HCT116 (cell line): ENCODE results near the gene ZNF532. TPM values are rescaled to one million over a fixed set of nuclear protein-coding genes. Genes with fewer than 3 reads are reported as not detected.

ENCODE experiments used
- ATAC-seq: fragments of 200-7000 bp; cut with Tn5 transposase; 2 replicates; pipeline ENCODE4 v1.9.1; 2020; ENCODE audit warnings: mild to moderate bottlenecking, moderate library complexity
- BruUV-seq: library from RNA; stranded (reverse); fragments of 400-500 nt; replicated peaks from 2 replicates; lab custom pipeline; 2021; lab: Mats Ljungman, UMichigan
- CTCF ChIA-PET: fragments of 300-600 bp; sonication (Branson Sonifier 250); formaldehyde crosslinking; loops from one replicate; lab custom pipeline; 2021; ENCODE audit warnings: antibody characterized with exemption; lab: Charles Lee
- POLR2A ChIA-PET: fragments of 300-600, 350-600 bp; sonication (Branson Sonifier 250); formaldehyde crosslinking; loops from one replicate; lab custom pipeline; 2021; ENCODE audit warnings: antibody characterized with exemption; lab: Charles Lee
- RAD21 ChIA-PET, 2 experiments: fragments of 300-600 bp; sonication (Branson Sonifier 250); formaldehyde crosslinking; loops; one replicate each; lab custom pipeline; 2023; ENCODE audit warnings: low total read pairs in 2 of 2; ENCODE audit not compliant: uncharacterized antibody in 2 of 2, unreplicated experiment in 2 of 2, low non-redundant PET in 1 of 2; lab: Charles Lee
- DNase-seq: peaks from one replicate; pipeline ENCODE4 v3.0.0-alpha.2; 2010; ENCODE audit warnings: low read depth, low spot score
- H2AFZ ChIP-seq: fragments of 200-600 bp; shearing (Covaris generic), sonication (generic); 2 replicates; pipeline ENCODE4 v1.6.1; 2017; ENCODE audit warnings: low read depth, mixed run types, mixed read lengths, antibody characterized with exemption, low read length; ENCODE audit not compliant: poor library complexity, severe bottlenecking
- H3K27ac ChIP-seq: 2 replicates; pipeline ENCODE4 v1.5.1; 2012; ENCODE audit warnings: low read depth, low read length
- H3K27me3 ChIP-seq: fragments of 200-600 bp; sonication (generic); 2 replicates; pipeline ENCODE4 v1.6.1; 2016; ENCODE audit warnings: mixed run types, low read length, mixed read lengths; ENCODE audit not compliant: insufficient read depth
- H3K36me3 ChIP-seq, 2 experiments: fragments of 200-500 bp in 1 of 2; fragments of 200-600 bp in 1 of 2; sonication (Bioruptor generic) in 1 of 2; sonication (generic) in 1 of 2; 2 replicates each; pipeline versions ENCODE4 v1.5.1 to v1.6.1; 2014 to 2016; ENCODE audit warnings: low read length in 2 of 2, inconsistent platforms in 1 of 2, mixed read lengths in 1 of 2, mixed run types in 1 of 2; ENCODE audit not compliant: insufficient read depth in 2 of 2, control insufficient read depth in 1 of 2
- H3K4me1 ChIP-seq, 2 experiments: fragments of 200-600 bp in 1 of 2; sonication (generic) in 1 of 2; 2 replicates each; pipeline versions ENCODE4 v1.5.1 to v1.6.1; 2012 to 2017; ENCODE audit warnings: low read length in 2 of 2, inconsistent platforms in 1 of 2, mild to moderate bottlenecking in 1 of 2, mixed read lengths in 1 of 2, mixed run types in 1 of 2, moderate library complexity in 1 of 2; ENCODE audit not compliant: insufficient read depth in 2 of 2, control insufficient read depth in 1 of 2
- H3K4me2 ChIP-seq: fragments of 200-600 bp; sonication (generic); 2 replicates; pipeline ENCODE4 v1.6.1; 2017; ENCODE audit warnings: mixed run types, low read length, mixed read lengths
- H3K4me3 ChIP-seq, 2 experiments: fragments of 200-600 bp in 1 of 2; sonication (generic) in 1 of 2; replicated peaks in 1 of 2; 2 replicates each; pipeline ENCODE4 v1.5.1; 2011 to 2016; ENCODE audit warnings: low read length in 2 of 2, control low read depth in 1 of 2, low read depth in 1 of 2, mild to moderate bottlenecking in 1 of 2, mixed read lengths in 1 of 2, mixed run types in 1 of 2
- H3K79me2 ChIP-seq: fragments of 200-600 bp; sonication (generic); 2 replicates; pipeline ENCODE4 v1.6.1; 2017; ENCODE audit warnings: mild to moderate bottlenecking, mixed run types, low read length, moderate library complexity, mixed read lengths; ENCODE audit not compliant: insufficient read depth
- H3K9ac ChIP-seq: fragments of 200-600 bp; sonication (generic); 2 replicates; pipeline ENCODE4 v1.6.1; 2016; ENCODE audit warnings: low read length, mixed read lengths
- H3K9me2 ChIP-seq: fragments of 200-600 bp; sonication (generic), shearing (Covaris generic); 2 replicates; pipeline ENCODE4 v1.6.1; 2017; ENCODE audit warnings: mixed run types, mild to moderate bottlenecking, moderate library complexity; ENCODE audit not compliant: insufficient read depth
- H3K9me3 ChIP-seq, 2 experiments: fragments of 200-500 bp in 1 of 2; fragments of 200-600 bp in 1 of 2; sonication (Bioruptor generic) in 1 of 2; sonication (generic) in 1 of 2; 2 replicates each; pipeline ENCODE4 v1.6.1; 2014 to 2017; ENCODE audit warnings: low read length in 2 of 2, mixed read lengths in 2 of 2, inconsistent platforms in 1 of 2, low read depth in 1 of 2, mild to moderate bottlenecking in 1 of 2, mixed run types in 1 of 2, moderate library complexity in 1 of 2; ENCODE audit not compliant: control insufficient read depth in 1 of 2, insufficient read depth in 1 of 2
- H4K20me1 ChIP-seq: fragments of 200-600 bp; sonication (generic), shearing (Covaris generic); 2 replicates; pipeline ENCODE4 v1.6.1; 2017; ENCODE audit warnings: mixed run types, mild to moderate bottlenecking, moderate library complexity; ENCODE audit not compliant: insufficient read depth
- CBX3 ChIP-seq: IDR thresholded peaks from 2 replicates; pipeline ENCODE4 v1.6.1; 2012; ENCODE audit warnings: low read depth
- CEBPB ChIP-seq: IDR thresholded peaks from 2 replicates; pipeline ENCODE4 v1.6.1; 2012; ENCODE audit warnings: low read depth
- CTCF ChIP-seq, 3 experiments: fragments of 200-600 bp in 1 of 3; sonication (generic) in 1 of 3; IDR thresholded peaks in 2 of 3; conservative IDR thresholded peaks in 1 of 3; 2 replicates each; pipeline ENCODE4 v1.5.1; 2012 to 2017; ENCODE audit warnings: low read depth in 2 of 3, low read length in 2 of 3, antibody characterized with exemption in 1 of 3, borderline replicate concordance in 1 of 3, control low read depth in 1 of 3, mild to moderate bottlenecking in 1 of 3, mixed read lengths in 1 of 3, mixed run types in 1 of 3, moderate library complexity in 1 of 3; ENCODE audit not compliant: insufficient read depth in 1 of 3
- EGR1 ChIP-seq: IDR thresholded peaks from 2 replicates; pipeline ENCODE4 v1.6.1; 2012; ENCODE audit warnings: low read depth
- EZH2 ChIP-seq: fragments of 200-600 bp; sonication (generic); IDR thresholded peaks from 2 replicates; pipeline ENCODE4 v1.6.1; 2017; ENCODE audit warnings: antibody characterized with exemption, mixed run types
- EZH2phosphoT487 ChIP-seq: fragments of 200-600 bp; IDR thresholded peaks from 2 replicates; pipeline ENCODE4 v1.6.1; 2018; ENCODE audit warnings: antibody characterized with exemption, borderline replicate concordance
- FOSL1 ChIP-seq: IDR thresholded peaks from 2 replicates; pipeline ENCODE4 v1.6.1; 2012; ENCODE audit warnings: low read depth
- JUND ChIP-seq: IDR thresholded peaks from 2 replicates; pipeline ENCODE4 v1.6.1; 2012
- POLR2A ChIP-seq: IDR thresholded peaks from 2 replicates; pipeline ENCODE4 v1.7.0; 2011; ENCODE audit warnings: borderline replicate concordance; ENCODE audit not compliant: insufficient read depth, insufficient read length; ENCODE audit errors: extremely low read depth
- SIN3A ChIP-seq: IDR thresholded peaks from 2 replicates; pipeline ENCODE4 v1.6.1; 2012; ENCODE audit warnings: low read depth
- SP1 ChIP-seq: IDR thresholded peaks from 2 replicates; pipeline ENCODE4 v1.6.1; 2012; ENCODE audit warnings: low read depth
- SRF ChIP-seq: IDR thresholded peaks from 2 replicates; pipeline ENCODE4 v1.6.1; 2012; ENCODE audit warnings: low read depth
- TCF7L2 ChIP-seq: IDR thresholded peaks from 2 replicates; pipeline ENCODE4 v1.7.0; 2011; ENCODE audit warnings: borderline replicate concordance, inconsistent platforms; ENCODE audit not compliant: insufficient read depth, insufficient read length; ENCODE audit errors: extremely low read depth
- YY1 ChIP-seq: IDR thresholded peaks from 2 replicates; pipeline ENCODE4 v1.6.1; 2011; ENCODE audit warnings: low read length, low read depth, moderate library complexity, mild to moderate bottlenecking; ENCODE audit not compliant: insufficient replicate concordance; ENCODE audit errors: extremely low read depth
- ZFX ChIP-seq: fragments of 450-650 bp; IDR thresholded peaks from 2 replicates; pipeline ENCODE4 v1.6.1; 2017
- ZNF274 ChIP-seq: fragments of 200-500 bp; sonication (Bioruptor generic); IDR thresholded peaks from 2 replicates; pipeline ENCODE4 v1.6.1; 2014; ENCODE audit warnings: mild to moderate bottlenecking, low read depth, low read length, inconsistent platforms
- intact Hi-C: fragments of 100-400 bp; cut with micrococcal nuclease; formaldehyde crosslinking; loops from 2 replicates; pipeline ENCODE4 v1.10.0; 2022
- total RNA-seq: library from RNA; stranded (reverse); gene quantifications from one replicate; pipeline ENCODE4 v1.2.1, GENCODE V29; 2021; ENCODE audit not compliant: unreplicated experiment
- TF ChIP-seq, protein P1 (sequence below): IDR thresholded peaks from 2 replicates; pipeline ENCODE4 v1.6.1; 2012
- TF ChIP-seq, protein P2 (sequence below): IDR thresholded peaks from 2 replicates; pipeline ENCODE4 v1.6.1; 2011; ENCODE audit warnings: mild to moderate bottlenecking, low read length, moderate library complexity; ENCODE audit not compliant: insufficient replicate concordance; ENCODE audit errors: extremely low read depth
- TF ChIP-seq, protein P3 (sequence below): IDR thresholded peaks from 2 replicates; pipeline ENCODE4 v1.6.1; 2012; ENCODE audit warnings: low read depth
- TF ChIP-seq, protein P4 (sequence below): IDR thresholded peaks from 2 replicates; pipeline ENCODE4 v1.6.1; 2012

Gene ZNF532
- total RNA-seq, 1 experiment from 2014 or later: 11.6 TPM

DNA sequence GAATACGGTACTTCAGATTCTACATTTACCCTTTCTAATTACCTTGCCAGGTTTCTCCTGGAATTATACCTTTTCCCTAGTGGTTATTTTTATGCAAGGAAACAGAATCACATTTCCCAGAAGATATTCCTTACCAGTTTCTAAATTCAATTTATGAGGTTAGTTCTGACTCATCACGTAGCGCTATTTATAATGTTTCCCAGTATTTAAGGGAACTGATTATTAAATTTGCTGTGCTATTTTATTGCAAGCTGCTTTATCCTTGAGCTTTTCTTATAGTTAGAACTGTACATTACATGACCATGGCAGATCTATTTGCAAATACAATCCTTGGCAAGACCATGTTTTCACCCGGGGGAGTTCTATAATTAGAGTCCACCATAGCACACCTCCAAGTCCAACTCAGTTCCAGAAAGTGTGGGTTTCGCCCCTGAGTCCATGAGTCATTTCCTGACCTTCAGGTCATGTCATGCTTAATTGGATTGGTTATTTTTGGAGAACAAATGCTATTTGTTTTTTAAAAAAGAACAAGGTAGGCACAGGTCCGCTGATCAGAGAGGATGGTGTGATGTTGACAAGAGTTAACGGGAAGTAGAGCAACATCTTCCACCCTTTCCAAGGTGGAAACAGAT, 126.6 kb downstream of the ZNF532 start:
- no TSS peak for BruUV-seq
- Histone ChIP-seq H3K4me3 (peak overlapping the region in 1 of 2 experiments; percentile 18; a peak in 1 of 4 replicates), H3K79me2 (no peaks in the 10 kb centered on the region), H4K20me1 (no peaks in the 10 kb centered on the region), H3K9me2 (no peaks in the 10 kb centered on the region; the same call in 1 of the 2 replicates), H3K9me3 (no peaks in the 10 kb centered on the region), H3K36me3 (no peaks in the 10 kb centered on the region), H3K4me2 (peak overlapping the region; percentile 66), H3K9ac (no peak overlapping the region), H3K27me3 (no peaks in the 10 kb centered on the region), H2AFZ (peak overlapping the region; percentile 75), H3K27ac (no peak overlapping the region), H3K4me1 (peaks cover 4 to 39% of the 10 kb centered on the region in 2 experiments; a peak in 3 of 4 replicates)
- intact Hi-C loops: no loop called here
- DNase-seq: no peak
- ATAC-seq: peak; percentile 58
- RAD21 ChIA-PET: no interaction called here
- CTCF ChIA-PET: no interaction called here
- POLR2A ChIA-PET: interaction anchor here (1.0 kb wide), 1 partner anchor 10 kb away, joined by 3 read pairs; no protein-coding TSS in a partner anchor
- TF ChIP-seq, protein P1, sequence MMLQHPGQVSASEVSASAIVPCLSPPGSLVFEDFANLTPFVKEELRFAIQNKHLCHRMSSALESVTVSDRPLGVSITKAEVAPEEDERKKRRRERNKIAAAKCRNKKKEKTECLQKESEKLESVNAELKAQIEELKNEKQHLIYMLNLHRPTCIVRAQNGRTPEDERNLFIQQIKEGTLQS: no peak
- TF ChIP-seq EZH2 (no peak), FOSL1 (peak; percentile 73), YY1 (no peak), CTCF (IDR thresholded peaks at IDR 0.05 in 2 of 3, conservative IDR thresholded peaks at IDR 0.05 in 1 of 3; ENCODE audit: borderline replicate concordance in 1 of 3, insufficient read depth in 1 of 3, low read depth in 2 of 3, low read length in 2 of 3) (no peak), ZNF274 (no peak), EZH2phosphoT487 (no peak), SRF (peak; percentile 23; the same call in 1 of the 2 replicates), JUND (peak; percentile 73), SIN3A (no peak), CEBPB (peak; percentile 40; the same call in 1 of the 2 replicates), TCF7L2 (no peak), SP1 (peak; percentile 76), ZFX (no peak), POLR2A (no peak), CBX3 (no peak; the same call in 1 of the 2 replicates), EGR1 (peak; percentile 29; the same call in 1 of the 2 replicates)
- TF ChIP-seq, protein P2, sequence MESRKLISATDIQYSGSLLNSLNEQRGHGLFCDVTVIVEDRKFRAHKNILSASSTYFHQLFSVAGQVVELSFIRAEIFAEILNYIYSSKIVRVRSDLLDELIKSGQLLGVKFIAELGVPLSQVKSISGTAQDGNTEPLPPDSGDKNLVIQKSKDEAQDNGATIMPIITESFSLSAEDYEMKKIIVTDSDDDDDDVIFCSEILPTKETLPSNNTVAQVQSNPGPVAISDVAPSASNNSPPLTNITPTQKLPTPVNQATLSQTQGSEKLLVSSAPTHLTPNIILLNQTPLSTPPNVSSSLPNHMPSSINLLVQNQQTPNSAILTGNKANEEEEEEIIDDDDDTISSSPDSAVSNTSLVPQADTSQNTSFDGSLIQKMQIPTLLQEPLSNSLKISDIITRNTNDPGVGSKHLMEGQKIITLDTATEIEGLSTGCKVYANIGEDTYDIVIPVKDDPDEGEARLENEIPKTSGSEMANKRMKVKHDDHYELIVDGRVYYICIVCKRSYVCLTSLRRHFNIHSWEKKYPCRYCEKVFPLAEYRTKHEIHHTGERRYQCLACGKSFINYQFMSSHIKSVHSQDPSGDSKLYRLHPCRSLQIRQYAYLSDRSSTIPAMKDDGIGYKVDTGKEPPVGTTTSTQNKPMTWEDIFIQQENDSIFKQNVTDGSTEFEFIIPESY: no peak
- TF ChIP-seq, protein P3, sequence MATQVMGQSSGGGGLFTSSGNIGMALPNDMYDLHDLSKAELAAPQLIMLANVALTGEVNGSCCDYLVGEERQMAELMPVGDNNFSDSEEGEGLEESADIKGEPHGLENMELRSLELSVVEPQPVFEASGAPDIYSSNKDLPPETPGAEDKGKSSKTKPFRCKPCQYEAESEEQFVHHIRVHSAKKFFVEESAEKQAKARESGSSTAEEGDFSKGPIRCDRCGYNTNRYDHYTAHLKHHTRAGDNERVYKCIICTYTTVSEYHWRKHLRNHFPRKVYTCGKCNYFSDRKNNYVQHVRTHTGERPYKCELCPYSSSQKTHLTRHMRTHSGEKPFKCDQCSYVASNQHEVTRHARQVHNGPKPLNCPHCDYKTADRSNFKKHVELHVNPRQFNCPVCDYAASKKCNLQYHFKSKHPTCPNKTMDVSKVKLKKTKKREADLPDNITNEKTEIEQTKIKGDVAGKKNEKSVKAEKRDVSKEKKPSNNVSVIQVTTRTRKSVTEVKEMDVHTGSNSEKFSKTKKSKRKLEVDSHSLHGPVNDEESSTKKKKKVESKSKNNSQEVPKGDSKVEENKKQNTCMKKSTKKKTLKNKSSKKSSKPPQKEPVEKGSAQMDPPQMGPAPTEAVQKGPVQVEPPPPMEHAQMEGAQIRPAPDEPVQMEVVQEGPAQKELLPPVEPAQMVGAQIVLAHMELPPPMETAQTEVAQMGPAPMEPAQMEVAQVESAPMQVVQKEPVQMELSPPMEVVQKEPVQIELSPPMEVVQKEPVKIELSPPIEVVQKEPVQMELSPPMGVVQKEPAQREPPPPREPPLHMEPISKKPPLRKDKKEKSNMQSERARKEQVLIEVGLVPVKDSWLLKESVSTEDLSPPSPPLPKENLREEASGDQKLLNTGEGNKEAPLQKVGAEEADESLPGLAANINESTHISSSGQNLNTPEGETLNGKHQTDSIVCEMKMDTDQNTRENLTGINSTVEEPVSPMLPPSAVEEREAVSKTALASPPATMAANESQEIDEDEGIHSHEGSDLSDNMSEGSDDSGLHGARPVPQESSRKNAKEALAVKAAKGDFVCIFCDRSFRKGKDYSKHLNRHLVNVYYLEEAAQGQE: no peak
- TF ChIP-seq, protein P4, sequence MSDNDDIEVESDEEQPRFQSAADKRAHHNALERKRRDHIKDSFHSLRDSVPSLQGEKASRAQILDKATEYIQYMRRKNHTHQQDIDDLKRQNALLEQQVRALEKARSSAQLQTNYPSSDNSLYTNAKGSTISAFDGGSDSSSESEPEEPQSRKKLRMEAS: peak; percentile 13; the same call in 1 of the 2 replicates
